Right renal cortex interstitium (tissue), 3 donors: Measurements from ENCODE around the gene PPP2R2B. TPM values are rescaled to one million over a fixed set of nuclear protein-coding genes. Genes with fewer than 3 reads are reported as not detected.

Source experiments
- DNase-seq, 3 donors: peaks; one replicate each; pipeline ENCODE4 v3.0.0-alpha.2; 2013; ENCODE audit warnings: low read depth in 3 of 3, low spot score in 2 of 3
- polyA plus RNA-seq, 3 donors: library from polyadenylated mRNA; unstranded; fragments of 120-200 nt; gene quantifications; one replicate each; pipeline ENCODE4 v1.2.1, GENCODE V29; 2013; ENCODE audit not compliant: insufficient read length in 3 of 3

PPP2R2B gene
- polyA plus RNA-seq, 3 donors = 12.5 to 15.0 (median 13.8) TPM

- no peak for DNase-seq
These were observed 171.2 kb downstream of the PPP2R2B start for GRCh38 chr5:146707316-146707715.

DNA sequence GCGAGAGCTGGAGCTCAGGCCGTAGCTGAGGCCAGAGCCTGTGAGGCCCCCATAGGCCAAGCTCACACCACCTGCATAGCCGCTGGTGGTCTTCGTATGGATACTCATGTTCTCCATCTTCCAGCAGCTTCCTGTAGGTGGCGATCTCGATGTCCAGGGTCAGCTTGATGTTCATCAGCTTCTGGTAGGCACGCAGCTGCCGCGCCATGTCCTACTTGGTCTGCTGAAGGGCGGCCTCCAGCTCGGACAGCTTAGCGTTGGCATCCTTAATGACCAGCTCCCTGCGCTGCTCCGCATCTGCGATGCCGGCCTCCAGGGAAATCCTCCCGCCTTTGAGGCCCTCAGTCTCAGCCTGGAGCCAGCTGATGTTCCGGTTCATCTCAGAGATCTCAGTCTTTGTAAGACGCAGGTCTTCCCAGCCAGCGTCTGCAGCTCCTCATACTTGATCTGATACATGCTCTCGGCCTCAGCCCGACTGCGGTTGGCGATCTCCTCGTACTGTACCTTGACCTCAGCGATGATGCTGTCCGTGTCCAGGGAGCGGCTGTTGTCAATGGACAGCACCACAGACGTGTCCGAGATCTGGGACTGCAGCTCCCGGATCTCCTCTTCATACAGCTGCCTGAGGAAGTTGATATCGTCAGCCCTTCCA lies 172.1 kb downstream of the PPP2R2B start:
- no peak for DNase-seq

DNA sequence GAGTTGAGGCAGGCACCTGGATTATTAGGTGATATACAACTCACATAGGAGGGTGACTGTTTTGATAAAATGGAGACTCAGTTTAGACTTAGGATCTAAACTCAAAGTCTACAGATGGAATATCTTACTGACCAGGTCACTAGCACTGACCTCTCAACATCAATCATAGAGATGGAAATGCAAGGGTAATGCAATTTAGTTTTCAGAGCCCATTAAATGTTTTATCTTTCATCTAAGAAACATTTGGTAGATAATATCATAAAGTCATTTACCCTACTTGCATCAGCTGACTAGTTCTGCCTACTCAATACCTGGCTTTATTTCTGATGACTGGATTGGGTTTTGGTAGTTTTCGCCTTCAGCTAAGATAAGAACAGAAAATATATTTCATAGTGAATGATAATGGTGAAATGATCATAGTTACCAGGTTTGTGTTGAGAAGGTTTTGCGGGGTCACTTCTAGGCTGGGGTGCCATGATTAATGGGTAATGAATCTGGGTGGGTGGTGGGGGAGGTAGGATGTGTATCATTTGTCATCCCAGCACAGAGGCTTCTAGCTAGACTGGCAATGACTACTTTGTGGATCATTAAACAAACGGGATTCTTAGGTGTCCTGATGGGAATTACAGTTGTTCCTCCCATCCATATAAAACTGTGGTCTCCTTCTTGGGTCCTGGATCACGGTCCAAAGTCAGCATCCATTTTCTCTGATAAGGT lies 173.4 kb downstream of the PPP2R2B start:
- DNase-seq = no peak

DNA sequence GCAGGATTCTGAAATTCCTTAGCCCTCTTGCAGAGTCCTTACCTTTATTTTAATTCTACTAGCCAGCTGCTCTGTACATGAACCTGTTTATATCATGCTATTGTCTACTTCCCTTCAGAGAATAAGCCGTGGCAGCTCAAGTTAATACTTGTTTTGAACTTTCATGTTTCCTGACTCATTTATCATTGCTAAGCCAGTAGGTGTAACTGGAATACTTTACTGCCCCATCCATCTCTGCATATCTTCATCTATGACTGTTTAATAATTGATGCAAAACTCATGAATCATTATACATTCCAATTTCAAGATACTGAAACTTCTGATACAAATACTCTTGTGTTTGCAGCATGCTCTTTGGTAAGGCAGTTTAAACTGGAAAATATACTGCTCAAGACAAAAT lies 174.7 kb downstream of the PPP2R2B start:
- DNase-seq = no peak

- DNase-seq = no peak
These were observed 175.1 kb downstream of the PPP2R2B start for GRCh38 chr5:146703499-146703898.

DNA sequence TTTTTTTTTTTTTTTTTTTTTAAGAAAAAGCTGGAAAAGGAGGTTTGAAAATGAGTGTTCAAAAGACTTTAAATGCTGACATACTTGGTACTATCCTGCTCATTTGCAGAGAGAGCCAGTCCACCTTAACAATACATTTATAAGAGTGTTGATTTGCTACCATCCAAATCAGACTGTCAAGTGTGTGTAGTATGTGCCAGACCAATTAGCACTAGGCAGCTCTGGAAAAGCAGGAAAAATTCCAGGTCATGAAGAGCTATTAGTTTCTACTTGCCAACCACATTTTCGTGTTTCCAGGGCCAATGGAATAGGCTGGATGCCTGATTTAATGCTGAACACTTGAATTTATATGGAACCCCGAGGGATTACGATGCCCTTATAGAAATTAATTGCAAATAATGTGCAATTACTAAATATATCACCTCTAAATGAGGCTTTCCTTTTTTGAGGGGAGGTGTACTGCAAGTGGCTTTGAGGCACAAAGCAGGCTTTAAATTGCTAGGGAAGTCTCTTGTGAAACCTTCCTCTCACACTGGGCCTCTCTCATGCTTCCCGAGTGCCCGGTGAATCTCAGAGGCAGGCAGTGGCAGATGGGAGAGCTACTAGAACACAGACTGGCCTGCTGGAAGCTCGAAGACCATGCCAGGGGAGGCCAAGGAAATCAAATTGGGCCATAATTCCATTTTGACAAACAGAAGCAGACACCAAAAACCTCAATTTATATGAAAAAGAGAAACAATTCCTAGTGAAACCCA lies 178.7 kb downstream of the PPP2R2B start:
- no peak for DNase-seq

GRCh38 chr5:146699138-146699537 lies 179.4 kb downstream of the PPP2R2B start:
- DNase-seq = no peak

GRCh38 chr5:146698651-146699050 lies 179.9 kb downstream of the PPP2R2B start:
- DNase-seq = no peak

DNA sequence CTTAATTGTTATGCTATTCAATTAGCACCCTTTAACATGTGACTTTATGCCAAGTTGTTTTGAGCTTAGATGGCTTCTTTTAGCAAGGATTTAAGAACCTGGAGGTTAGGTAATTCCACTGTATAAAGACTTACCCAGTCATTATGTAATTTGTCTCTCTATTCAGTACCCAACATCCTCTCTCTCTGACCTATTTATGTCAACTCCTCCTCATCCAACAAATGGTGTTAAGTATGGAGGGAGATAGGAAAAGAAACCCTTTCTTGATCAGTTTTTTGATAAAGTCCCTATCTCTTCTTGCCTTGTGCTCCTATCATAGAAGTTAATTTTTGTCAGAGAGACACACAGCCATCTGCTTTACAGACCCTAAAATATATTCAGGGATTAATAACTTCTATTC lies 181.3 kb downstream of the PPP2R2B start:
- no peak for DNase-seq

DNA sequence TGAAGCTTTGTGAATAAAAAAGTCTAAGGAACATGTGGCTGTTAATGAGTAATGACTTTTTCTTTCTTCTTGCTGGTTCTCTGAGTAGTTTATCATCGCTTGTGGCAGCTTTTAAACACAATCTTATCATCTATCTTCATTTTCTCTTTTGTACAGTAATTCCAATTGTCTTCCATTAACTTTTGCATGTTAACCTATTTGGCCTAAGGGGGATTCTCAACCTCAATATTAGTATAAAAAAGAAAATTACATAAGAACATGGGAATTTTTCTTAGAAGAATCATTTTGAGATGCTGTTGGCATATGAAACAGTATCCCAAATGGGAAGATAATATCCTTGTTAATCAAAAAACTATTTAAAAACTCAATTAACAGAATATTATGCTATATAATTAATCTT lies 182.9 kb downstream of the PPP2R2B start:
- DNase-seq = no peak

- no peak for DNase-seq
These were observed 187.6 kb downstream of the PPP2R2B start for GRCh38 chr5:146690880-146691355.

- DNase-seq = no peak
These were observed 190.9 kb downstream of the PPP2R2B start for GRCh38 chr5:146687630-146688029.

DNA sequence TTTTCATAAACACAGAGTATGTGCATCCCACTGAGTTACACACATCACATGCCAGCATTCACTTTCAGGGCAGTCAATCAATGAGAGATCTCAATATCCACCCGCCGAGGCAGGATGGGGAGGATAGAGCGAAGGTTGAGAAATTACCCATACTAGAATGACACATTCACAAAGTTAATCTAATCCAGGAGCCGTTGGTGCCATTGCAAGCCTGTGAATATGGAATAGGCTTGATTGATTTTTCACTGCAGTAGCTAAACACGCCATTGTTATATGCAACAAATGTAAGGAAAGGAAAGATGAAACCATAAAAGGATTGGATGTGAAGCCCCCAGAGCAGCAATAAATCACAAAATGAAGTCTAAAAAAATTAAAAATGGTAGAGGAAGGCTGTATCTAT lies 194.7 kb downstream of the PPP2R2B start:
- no peak for DNase-seq

- no peak for DNase-seq
These were observed 195.5 kb downstream of the PPP2R2B start for GRCh38 chr5:146682899-146683532.

DNA sequence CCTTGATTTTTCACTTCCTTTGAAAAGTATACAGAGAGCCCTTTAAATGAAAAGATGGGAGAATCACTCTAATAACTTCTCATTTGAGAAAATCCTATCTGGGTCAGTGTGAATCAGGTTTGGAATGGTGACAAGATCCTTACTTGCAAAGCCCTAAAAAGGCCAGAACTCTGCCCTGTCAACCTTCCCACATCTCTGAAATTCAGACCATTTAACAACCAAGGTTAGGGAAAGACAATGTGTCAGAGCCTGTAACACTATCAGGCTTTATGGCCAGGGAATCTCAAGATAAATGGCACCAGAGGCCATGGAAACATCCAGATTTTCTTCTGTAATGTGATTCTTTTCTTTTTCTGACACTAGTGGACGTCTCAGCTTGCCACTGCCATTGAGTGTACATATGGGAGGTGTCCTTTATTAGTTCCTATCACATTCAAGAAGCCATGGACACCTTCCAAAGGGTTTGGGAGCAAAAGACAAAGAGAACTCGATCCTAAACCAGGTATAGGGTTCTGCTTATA lies 196.9 kb downstream of the PPP2R2B start:
- peak in 1 of 3 donors; percentile 24 for DNase-seq

GRCh38 chr5:146680846-146681584 lies 197.5 kb downstream of the PPP2R2B start:
- no peak for DNase-seq

GRCh38 chr5:146675636-146676035 lies 202.9 kb downstream of the PPP2R2B start:
- no peak for DNase-seq

- no peak for DNase-seq
These were observed 205.7 kb downstream of the PPP2R2B start for GRCh38 chr5:146672866-146673265.

DNA sequence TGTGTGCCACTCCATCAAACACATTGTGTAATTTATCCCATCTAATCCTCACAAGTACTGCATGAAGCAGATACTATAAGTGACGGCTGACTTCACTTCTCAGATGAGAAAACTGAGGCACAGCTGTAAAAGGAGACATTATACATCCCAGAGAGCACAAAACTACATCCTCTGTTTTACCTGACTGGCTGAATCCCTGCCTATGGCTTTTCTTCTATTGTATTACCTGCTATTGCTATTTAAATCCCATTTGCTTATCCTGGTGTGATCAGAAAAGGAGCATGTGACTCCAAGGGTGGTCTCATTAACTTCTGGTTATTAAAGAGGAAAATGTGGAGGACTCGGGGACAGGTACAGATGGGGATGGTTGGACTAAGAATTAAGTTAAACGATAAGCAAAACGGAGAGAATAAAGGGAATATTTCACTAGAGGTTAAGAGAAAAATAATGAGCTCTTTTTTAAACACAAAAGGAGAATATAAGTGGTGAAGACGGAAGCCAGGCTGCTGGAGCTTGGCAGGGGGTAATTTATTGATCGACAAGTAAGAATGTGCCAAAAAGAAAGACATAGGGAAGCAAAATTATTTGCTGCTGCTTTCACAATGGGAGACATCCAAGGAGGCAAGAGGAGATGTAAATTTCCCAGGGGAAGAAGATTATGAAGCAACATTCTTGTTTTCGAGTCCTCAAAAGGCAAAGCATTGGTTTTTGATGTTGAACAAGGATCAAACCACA lies 206.8 kb downstream of the PPP2R2B start:
- DNase-seq = no peak
